Measurements from ENCODE around the gene ARHGAP25. TPM values are rescaled to one million over a fixed set of nuclear protein-coding genes. Genes with fewer than 3 reads are reported as not detected.

ARHGAP25 gene
- total and polyA plus RNA-seq, 9 donors = 8.5 to 30.5 (median 13.0) TPM

- Histone ChIP-seq H3K27me3 (no peaks in the 10 kb centered on the region), H3K36me3 (no peaks in the 10 kb centered on the region), H3K4me3 (peak overlapping the region; percentile 40), H3K4me1 (ENCODE audit: insufficient read depth) (peaks cover 15% of the 10 kb centered on the region), H3K27ac (peak overlapping the region; percentile 23 to 46), H3K9me3 (no peaks in the 10 kb centered on the region)
- TF ChIP-seq POLR2A (IDR thresholded peaks at IDR 0.05) (no peak), EP300 (IDR thresholded peaks at IDR 0.05) (no peak), CTCF (IDR thresholded peaks at IDR 0.05) (no peak)
- intact Hi-C loops (cut with DNase I) = no loop called here
- WGBS, 3 donors = 2 to 4% (median 3%) methylated on average over 31 of the region's 31 CpGs
- peak; percentile 48 to 81 (median 70) for DNase-seq
These were observed 40.1 kb downstream of the ARHGAP25 start for GRCh38 chr2:68774569-68775271.

GRCh38 chr2:68775272-68775842 is 40.7 kb downstream of the ARHGAP25 start:
- intact Hi-C loops (cut with DNase I) = no loop called here
- no peaks in the 10 kb centered on the region for H3K9me3 ChIP-seq
- no peaks in the 10 kb centered on the region for H3K27me3 ChIP-seq
- no peaks in the 10 kb centered on the region for H3K36me3 ChIP-seq
- no peak for TF ChIP-seq CTCF (IDR thresholded peaks at IDR 0.05)
- TF ChIP-seq POLR2A (IDR thresholded peaks at IDR 0.05) = no peak
- no peak for TF ChIP-seq EP300 (IDR thresholded peaks at IDR 0.05)
- H3K27ac ChIP-seq = peak overlapping the region; percentile 23 to 46
- WGBS, 3 donors = 31 to 44% (median 32%) methylated on average over 13 of the region's 13 CpGs
- H3K4me3 ChIP-seq = peak overlapping the region; percentile 40
- peaks cover 15% of the 10 kb centered on the region for H3K4me1 ChIP-seq (ENCODE audit: insufficient read depth)
- no peak for DNase-seq

GRCh38 chr2:68776124-68776523 is 41.5 kb downstream of the ARHGAP25 start:
- no peak for TF ChIP-seq EP300 (IDR thresholded peaks at IDR 0.05)
- no peak for TF ChIP-seq POLR2A (IDR thresholded peaks at IDR 0.05)
- TF ChIP-seq CTCF (IDR thresholded peaks at IDR 0.05) = no peak
- Histone ChIP-seq H3K27ac (no peak overlapping the region), H3K4me3 (no peak overlapping the region), H3K36me3 (no peaks in the 10 kb centered on the region), H3K27me3 (no peaks in the 10 kb centered on the region), H3K9me3 (no peaks in the 10 kb centered on the region), H3K4me1 (ENCODE audit: insufficient read depth) (peaks cover 14% of the 10 kb centered on the region)
- DNase-seq = no peak
- intact Hi-C loops (cut with DNase I) = no loop called here
- WGBS, 3 donors = 34 to 66% (median 41%) methylated on average over 2 of the region's 2 CpGs

- no peak for DNase-seq
- no peaks in the 10 kb centered on the region for H3K9me3 ChIP-seq
- no peak for TF ChIP-seq POLR2A (IDR thresholded peaks at IDR 0.05)
- TF ChIP-seq EP300 (IDR thresholded peaks at IDR 0.05) = no peak
- TF ChIP-seq CTCF (IDR thresholded peaks at IDR 0.05) = no peak
- intact Hi-C loops (cut with DNase I) = no loop called here
- H3K27me3 ChIP-seq = no peaks in the 10 kb centered on the region
- H3K4me3 ChIP-seq = no peak overlapping the region
- H3K36me3 ChIP-seq = no peaks in the 10 kb centered on the region
- peaks cover 3% of the 10 kb centered on the region for H3K4me1 ChIP-seq (ENCODE audit: insufficient read depth)
- H3K27ac ChIP-seq = no peak overlapping the region
These were observed 45.0 kb downstream of the ARHGAP25 start for GRCh38 chr2:68779595-68779994.
